Measurements from ENCODE around the gene SLC26A6. TPM values are rescaled to one million over a fixed set of nuclear protein-coding genes. Genes with fewer than 3 reads are reported as not detected.

SLC26A6 gene
- polyA plus RNA-seq, 5 donors, result 11.5 to 17.7 (median 16.7) TPM

- no peak for DNase-seq
These were observed 35.6 kb downstream of the SLC26A6 start for GRCh38 chr3:48599509-48600285.

- no peak for DNase-seq
These were observed 36.2 kb downstream of the SLC26A6 start for GRCh38 chr3:48599077-48599501.

GRCh38 chr3:48598323-48599076 lies 36.8 kb downstream of the SLC26A6 start:
- peak; percentile 68 to 73 for DNase-seq

- DNase-seq, result no peak
These were observed 37.9 kb downstream of the SLC26A6 start for GRCh38 chr3:48597408-48597800.

- no peak for DNase-seq
These were observed 38.4 kb downstream of the SLC26A6 start for GRCh38 chr3:48596676-48597407.

GRCh38 chr3:48596157-48596556 lies 39.1 kb downstream of the SLC26A6 start:
- no peak for DNase-seq

GRCh38 chr3:48595526-48596121 lies 39.6 kb downstream of the SLC26A6 start:
- DNase-seq, result no peak

GRCh38 chr3:48595075-48595525 lies 40.2 kb downstream of the SLC26A6 start, which contains the start of gene COL7A1:
COL7A1 (minus strand) TSS chr3:48595329; CDS start chr3:48595159, 170 bp downstream.
- no peak for DNase-seq

GRCh38 chr3:48594417-48595049 lies 40.7 kb downstream of the SLC26A6 start:
- DNase-seq, result no peak

- no peak for DNase-seq
These were observed 41.9 kb downstream of the SLC26A6 start for GRCh38 chr3:48593337-48593736.

GRCh38 chr3:48592519-48593087 lies 42.7 kb downstream of the SLC26A6 start:
- DNase-seq, result no peak

GRCh38 chr3:48591886-48592518 lies 43.3 kb downstream of the SLC26A6 start:
- DNase-seq, result no peak

GRCh38 chr3:48591436-48591835 lies 43.8 kb downstream of the SLC26A6 start:
- DNase-seq, result no peak

GRCh38 chr3:48588230-48588629 lies 47.0 kb downstream of the SLC26A6 start:
- DNase-seq, result no peak

- DNase-seq, result no peak
These were observed 47.6 kb downstream of the SLC26A6 start for GRCh38 chr3:48587686-48588085.

GRCh38 chr3:48585411-48585810 lies 49.9 kb downstream of the SLC26A6 start:
- DNase-seq, result no peak

GRCh38 chr3:48584836-48585235 lies 50.4 kb downstream of the SLC26A6 start:
- DNase-seq, result no peak

GRCh38 chr3:48581621-48582481 lies 53.4 kb downstream of the SLC26A6 start:
- DNase-seq, result no peak

GRCh38 chr3:48576647-48577046 lies 58.6 kb downstream of the SLC26A6 start:
- DNase-seq, result no peak
